Gastroesophageal sphincter (tissue), 3 donors: Measurements from ENCODE around the gene SLC2A1.

Source experiments
- CTCF ChIP-seq, 4 experiments: fragments of 200-600 bp in 2 of 4; fragments of 450-650 bp in 2 of 4; sonication (generic) in 1 of 4; IDR thresholded peaks; one replicate each; pipeline ENCODE4 v1.5.1; 2017 to 2019; ENCODE audit warnings: antibody characterized with exemption in 4 of 4, mild to moderate bottlenecking in 2 of 4, moderate library complexity in 2 of 4
- EP300 ChIP-seq: sonication (generic); formaldehyde crosslinking; IDR thresholded peaks from one replicate; pipeline ENCODE4 v1.6.1; 2017; ENCODE audit warnings: antibody characterized with exemption, mild to moderate bottlenecking
- POLR2A ChIP-seq, 2 donors: fragments of 450-650 bp; IDR thresholded peaks; one replicate each; pipeline ENCODE4 v1.6.1; 2017; ENCODE audit warnings: antibody characterized with exemption in 2 of 2, mild to moderate bottlenecking in 2 of 2, moderate library complexity in 1 of 2
- POLR2AphosphoS5 ChIP-seq: sonication (generic); formaldehyde crosslinking; IDR thresholded peaks from one replicate; pipeline ENCODE4 v1.6.1; 2017; ENCODE audit warnings: antibody characterized with exemption

GRCh38 chr1:42946120-42946898 is 12.4 kb downstream of the SLC2A1 start:
- TF ChIP-seq CTCF (IDR thresholded peaks at IDR 0.05) (no peak), POLR2A (IDR thresholded peaks at IDR 0.05) (no peak), POLR2AphosphoS5 (peak; percentile 16), EP300 (no peak)
